Kidney glomerular epithelial cell (primary cell): Measurements from ENCODE around the gene PEX14.

Experiments
- DNase-seq: peaks from one replicate; lab custom pipeline; 2025; lab: John Stamatoyannopoulos, UW

PEX14 gene

GRCh38 chr1:10667861-10668761 lies 193.4 kb downstream of the PEX14 start:
- no peak for DNase-seq

- DNase-seq = no peak
These were observed 194.8 kb downstream of the PEX14 start for GRCh38 chr1:10669570-10669969.

- DNase-seq = no peak
These were observed 195.4 kb downstream of the PEX14 start for GRCh38 chr1:10670190-10670589.

DNA sequence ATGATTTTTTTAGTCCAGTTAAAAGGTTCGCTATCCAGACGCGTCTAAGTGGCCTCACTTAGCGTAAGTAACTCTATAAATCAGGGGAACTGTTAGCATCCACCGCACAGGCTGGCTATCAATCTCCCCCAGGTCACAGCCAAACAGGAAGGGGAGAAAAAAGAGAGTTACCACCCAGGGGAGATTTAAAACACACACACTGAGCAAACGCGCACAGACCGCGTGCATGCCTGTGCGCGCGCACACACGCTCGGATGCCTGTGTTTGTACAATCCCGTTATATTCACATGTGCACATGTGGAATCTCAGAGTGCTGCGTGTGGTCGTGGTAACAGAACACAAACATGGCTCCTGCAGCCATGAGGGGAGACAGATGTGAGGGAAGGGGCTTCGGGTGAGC lies 196.3 kb downstream of the PEX14 start:
- no peak for DNase-seq

- no peak for DNase-seq
These were observed 197.0 kb downstream of the PEX14 start for GRCh38 chr1:10671622-10672342.

DNA sequence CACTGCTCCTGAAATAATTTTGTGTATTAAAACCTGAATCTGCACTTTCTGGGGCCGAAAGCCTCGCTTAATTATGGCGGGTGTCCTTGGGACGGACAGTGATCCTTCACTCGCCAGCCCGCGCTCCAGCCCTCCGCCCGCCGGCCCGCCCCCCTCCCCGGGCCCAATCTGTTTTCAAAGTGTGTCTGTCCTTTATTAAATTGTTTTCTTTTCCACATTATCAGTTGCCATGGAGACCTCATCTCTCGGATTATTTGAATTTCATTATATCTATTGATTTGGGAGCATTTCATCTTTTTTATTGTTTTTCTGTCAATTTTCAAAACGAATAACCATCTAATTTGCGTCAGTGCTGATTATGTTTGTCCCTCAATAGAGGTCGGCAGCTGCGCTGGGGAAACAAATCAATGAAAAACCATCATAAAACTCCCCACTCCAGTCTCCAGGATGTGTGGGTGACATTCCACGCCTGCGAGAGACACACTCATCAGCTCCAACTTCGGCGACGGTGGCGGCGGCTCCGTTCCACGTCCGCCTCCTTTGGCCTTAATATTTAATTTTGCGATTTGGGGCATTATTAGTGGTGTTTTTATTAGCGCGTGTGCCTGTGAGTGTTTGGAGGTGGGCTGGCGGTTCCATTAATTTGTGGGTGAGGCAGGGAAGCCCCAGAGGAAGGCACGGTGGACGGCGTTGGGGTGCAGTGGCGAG lies 197.7 kb downstream of the PEX14 start:
- DNase-seq = no peak

DNA sequence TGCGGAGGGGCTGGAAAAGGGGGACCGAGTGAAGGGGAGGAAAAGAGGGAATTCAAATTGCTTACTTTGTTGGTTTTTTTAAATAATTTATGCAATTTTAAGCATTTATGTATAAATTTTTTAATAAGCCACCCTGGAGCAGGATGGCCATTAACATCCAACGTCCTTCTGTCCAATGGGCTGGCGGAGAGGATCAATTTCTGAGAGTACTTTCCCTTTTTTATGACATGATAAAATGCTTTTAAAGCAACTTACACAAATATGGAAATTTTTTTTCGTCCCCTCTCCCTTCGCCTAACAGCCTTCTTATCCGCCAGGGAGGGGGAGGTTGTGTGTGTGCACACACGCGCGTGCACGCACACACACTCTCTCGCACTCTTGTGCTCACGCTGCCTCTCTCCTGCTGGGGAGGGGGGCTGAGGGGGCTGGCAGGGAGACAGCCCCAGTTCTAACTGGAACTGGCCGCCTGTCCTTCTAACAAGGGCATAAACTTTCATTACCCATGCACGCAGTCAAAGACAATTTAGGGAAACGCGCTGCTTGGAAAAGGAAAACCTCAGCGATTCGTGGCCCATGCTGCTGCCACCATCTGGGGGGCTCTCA lies 198.5 kb downstream of the PEX14 start:
- no peak for DNase-seq

DNA sequence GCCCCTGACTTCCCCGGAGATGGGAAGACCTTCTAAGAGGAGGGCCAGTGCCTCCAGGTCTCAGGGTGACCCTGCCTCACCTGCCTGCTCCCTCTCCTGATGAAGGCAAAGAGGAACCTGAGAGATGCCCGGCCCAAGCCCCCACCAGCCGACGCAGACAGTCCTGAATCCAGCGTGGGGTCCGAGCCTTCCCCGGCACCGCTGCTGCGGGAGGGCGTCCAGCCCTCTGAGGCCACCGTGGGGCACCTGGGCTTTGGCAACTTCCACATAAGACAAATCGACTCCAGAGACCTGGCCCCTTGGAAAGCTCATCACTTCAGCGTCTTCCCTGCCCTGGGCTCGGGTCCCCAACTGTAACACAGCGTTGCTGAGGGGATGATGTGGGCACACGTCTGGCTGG lies 199.5 kb downstream of the PEX14 start:
- no peak for DNase-seq

GRCh38 chr1:10674700-10675609 lies 200.2 kb downstream of the PEX14 start:
- no peak for DNase-seq

GRCh38 chr1:10675813-10676212 lies 201.1 kb downstream of the PEX14 start:
- no peak for DNase-seq

GRCh38 chr1:10676963-10677362 lies 202.2 kb downstream of the PEX14 start:
- DNase-seq = no peak

- no peak for DNase-seq
These were observed 203.0 kb downstream of the PEX14 start for GRCh38 chr1:10677491-10678391.

DNA sequence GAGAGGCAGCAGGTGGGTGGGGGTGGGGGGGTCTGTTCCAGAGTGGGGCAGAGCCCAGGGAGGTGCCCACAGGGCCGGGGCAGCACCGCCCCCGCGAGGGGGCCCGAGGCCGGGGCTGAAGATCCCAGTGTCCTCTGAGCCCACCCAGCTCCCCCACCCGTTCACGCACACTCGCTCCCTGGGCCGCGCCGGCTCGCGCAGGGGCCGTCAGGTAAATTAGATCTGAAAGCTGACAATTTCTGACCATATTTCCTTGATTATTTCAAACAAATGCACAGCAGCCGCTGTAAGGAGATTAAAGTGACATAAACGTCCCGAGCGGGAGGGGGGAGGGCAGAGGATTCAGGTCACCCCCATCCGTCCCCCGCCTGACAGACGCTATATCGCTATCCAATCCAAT lies 203.7 kb downstream of the PEX14 start:
- no peak for DNase-seq

GRCh38 chr1:10678852-10679251 lies 204.1 kb downstream of the PEX14 start:
- no peak for DNase-seq

GRCh38 chr1:10679496-10680220 lies 204.9 kb downstream of the PEX14 start:
- peak; percentile 49 for DNase-seq
